HL-60 (cell line): ENCODE data around the gene FBXL17.
A peak's percentile ranks its signal among the peaks of the same experiment; 100 is the strongest.
"Not testable (repeated sequence)": the region's sequence is repeated elsewhere in the genome, so short reads cannot be mapped to it uniquely, and the experiment has no call there.

Source experiments
- DNase-seq, 2 experiments: peaks; one replicate each; pipeline ENCODE4 v3.0.0-alpha.2; 2010 to 2020; ENCODE audit warnings: low read depth in 1 of 2, low spot score in 1 of 2
- H3K27ac ChIP-seq: fragments of 250-450 bp; sonication (Bioruptor Pico); replicated peaks from 2 replicates; pipeline ENCODE4 v1.5.1; 2020; ENCODE audit warnings: mild to moderate bottlenecking, moderate library complexity
- H3K27me3 ChIP-seq: fragments of 250-450 bp; sonication (Bioruptor Pico); 2 replicates; pipeline ENCODE4 v1.5.1; 2021; ENCODE audit warnings: mild to moderate bottlenecking, moderate library complexity; ENCODE audit not compliant: insufficient read depth, poor library complexity, severe bottlenecking
- H3K4me3 ChIP-seq: replicated peaks from 2 replicates; pipeline ENCODE4 v1.5.1; 2011; ENCODE audit warnings: mild to moderate bottlenecking, control low read depth, low read length; ENCODE audit not compliant: insufficient read depth
- CTCF ChIP-seq: IDR thresholded peaks from one replicate; pipeline ENCODE4 v1.5.1; 2011; ENCODE audit warnings: low read length, control low read depth, inconsistent platforms; ENCODE audit not compliant: insufficient read depth
- GABPA ChIP-seq: IDR thresholded peaks from 2 replicates; pipeline ENCODE4 v1.6.1; 2012; ENCODE audit warnings: low read depth
- POLR2AphosphoS5 ChIP-seq: IDR thresholded peaks from 2 replicates; pipeline ENCODE4 v1.6.1; 2012; ENCODE audit warnings: low read depth
- REST ChIP-seq: IDR thresholded peaks from 2 replicates; pipeline ENCODE4 v1.6.1; 2012; ENCODE audit warnings: low read depth; ENCODE audit not compliant: insufficient replicate concordance
- SPI1 ChIP-seq: IDR thresholded peaks from 2 replicates; pipeline ENCODE4 v1.6.1; 2012; ENCODE audit warnings: low read depth, mild to moderate bottlenecking, borderline replicate concordance

FBXL17 gene

GRCh38 chr5:108164574-108164973, 217.3 kb downstream of the FBXL17 start:
- no peak overlapping the region for H3K4me3 ChIP-seq
- DNase-seq, result peak in 1 of 2 experiments; percentile 1
- no peaks in the 10 kb centered on the region for H3K27me3 ChIP-seq
- peak overlapping the region; percentile 44 for H3K27ac ChIP-seq
- TF ChIP-seq GABPA (no peak), CTCF (no peak), REST (no peak), POLR2AphosphoS5 (no peak), SPI1 (no peak)

GRCh38 chr5:108152854-108153253, 229.0 kb downstream of the FBXL17 start:
- H3K4me3 ChIP-seq, H3K27me3 ChIP-seq, H3K27ac ChIP-seq, DNase-seq: not testable (repeated sequence)

- DNase-seq, result no peak
- TF ChIP-seq CTCF (no peak), GABPA (no peak), SPI1 (no peak), REST (no peak), POLR2AphosphoS5 (no peak)
- H3K27me3 ChIP-seq, result no peaks in the 10 kb centered on the region
- no peak overlapping the region for H3K27ac ChIP-seq
- no peak overlapping the region for H3K4me3 ChIP-seq
Observed at GRCh38 chr5:108149369-108149768, 232.5 kb downstream of the FBXL17 start.

GRCh38 chr5:108148715-108149139, 233.2 kb downstream of the FBXL17 start:
- TF ChIP-seq POLR2AphosphoS5, result no peak
- H3K27me3 ChIP-seq, result no peaks in the 10 kb centered on the region
- no peak for DNase-seq
- H3K27ac ChIP-seq, result no peak overlapping the region
- no peak overlapping the region for H3K4me3 ChIP-seq

GRCh38 chr5:108146222-108146621, 235.7 kb downstream of the FBXL17 start:
- H3K27ac ChIP-seq, result no peak overlapping the region
- H3K4me3 ChIP-seq, result no peak overlapping the region
- DNase-seq, result no peak
- TF ChIP-seq GABPA, result no peak
- no peak for TF ChIP-seq CTCF
- TF ChIP-seq SPI1, result no peak
- TF ChIP-seq REST, result no peak
- no peaks in the 10 kb centered on the region for H3K27me3 ChIP-seq
